SU-DHL-6 (cell line): ENCODE results near the gene ABCD1.

Source experiments
- H2AFZ ChIP-seq: fragments of 200-600 bp; sonication (generic); 2 replicates; pipeline ENCODE4 v1.6.1; 2014; ENCODE audit warnings: low read depth, mild to moderate bottlenecking, moderate library complexity, mixed read lengths, antibody characterized with exemption, low read length; ENCODE audit not compliant: severe bottlenecking
- H3F3A ChIP-seq: fragments of 200-600 bp; shearing (Covaris generic); 2 replicates; pipeline ENCODE4 v1.6.0; 2016; ENCODE audit warnings: antibody characterized with exemption, mild to moderate bottlenecking; ENCODE audit not compliant: insufficient read depth
- H3K27ac ChIP-seq: fragments of 200-600 bp; sonication (generic); 2 replicates; pipeline ENCODE4 v1.5.1; 2016; ENCODE audit warnings: low read depth, mild to moderate bottlenecking, low read length, moderate library complexity, mixed read lengths
- H3K27me3 ChIP-seq: fragments of 200-600 bp; sonication (generic), shearing (Covaris generic); 2 replicates; pipeline ENCODE4 v1.6.0; 2014; ENCODE audit warnings: mild to moderate bottlenecking, low read length
- H3K36me3 ChIP-seq: fragments of 200-600 bp; sonication (generic); 2 replicates; pipeline ENCODE4 v1.6.1; 2014; ENCODE audit warnings: mild to moderate bottlenecking, low read length, mixed read lengths
- H3K4me2 ChIP-seq: fragments of 300-600, 200-600 bp; shearing (Covaris generic), sonication (generic); 2 replicates; pipeline ENCODE4 v1.6.0; 2014; ENCODE audit warnings: low read length, low read depth, mild to moderate bottlenecking; ENCODE audit not compliant: poor library complexity, severe bottlenecking
- H3K4me3 ChIP-seq: fragments of 200-600 bp; sonication (generic); 2 replicates; pipeline ENCODE4 v1.5.1; 2014; ENCODE audit warnings: antibody characterized with exemption, low read length, mild to moderate bottlenecking, mixed read lengths; ENCODE audit not compliant: insufficient read depth, poor library complexity, severe bottlenecking
- H3K79me2 ChIP-seq: fragments of 200-600 bp; sonication (generic); 2 replicates; pipeline ENCODE4 v1.6.1; 2014; ENCODE audit warnings: mild to moderate bottlenecking, low read length, moderate library complexity; ENCODE audit not compliant: insufficient read depth
- H3K9ac ChIP-seq: fragments of 200-600 bp; sonication (generic); 2 replicates; pipeline ENCODE4 v1.7.0; 2014; ENCODE audit warnings: mild to moderate bottlenecking, low read length
- H3K9me2 ChIP-seq: fragments of 200-600 bp; sonication (generic); replicated peaks from 2 replicates; pipeline ENCODE4 v1.6.1; 2014; ENCODE audit warnings: low read length; ENCODE audit not compliant: insufficient read depth
- H3K9me3 ChIP-seq: fragments of 200-600 bp; sonication (generic); 2 replicates; pipeline ENCODE4 v1.6.1; 2014; ENCODE audit warnings: low read length, mixed read lengths; ENCODE audit not compliant: insufficient read depth
- H4K20me1 ChIP-seq: fragments of 200-600 bp; sonication (generic); 2 replicates; pipeline ENCODE4 v1.6.1; 2014; ENCODE audit warnings: low read depth, mild to moderate bottlenecking, antibody characterized with exemption, low read length, moderate library complexity, mixed read lengths
- EZH2phosphoT487 ChIP-seq: fragments of 200-600 bp; sonication (generic), shearing (Covaris generic); conservative IDR thresholded peaks from 2 replicates; pipeline ENCODE4 v1.6.1; 2018; ENCODE audit warnings: mild to moderate bottlenecking, antibody characterized with exemption, low read length, moderate library complexity, mixed read lengths
- TF ChIP-seq, protein P1 (sequence below): fragments of 200-600 bp; sonication (generic); IDR thresholded peaks from one replicate; pipeline ENCODE4 v1.5.1; 2017; ENCODE audit warnings: antibody characterized with exemption, mild to moderate bottlenecking, low read length, moderate library complexity; ENCODE audit not compliant: insufficient read depth, poor library complexity, severe bottlenecking

Gene ABCD1

DNA sequence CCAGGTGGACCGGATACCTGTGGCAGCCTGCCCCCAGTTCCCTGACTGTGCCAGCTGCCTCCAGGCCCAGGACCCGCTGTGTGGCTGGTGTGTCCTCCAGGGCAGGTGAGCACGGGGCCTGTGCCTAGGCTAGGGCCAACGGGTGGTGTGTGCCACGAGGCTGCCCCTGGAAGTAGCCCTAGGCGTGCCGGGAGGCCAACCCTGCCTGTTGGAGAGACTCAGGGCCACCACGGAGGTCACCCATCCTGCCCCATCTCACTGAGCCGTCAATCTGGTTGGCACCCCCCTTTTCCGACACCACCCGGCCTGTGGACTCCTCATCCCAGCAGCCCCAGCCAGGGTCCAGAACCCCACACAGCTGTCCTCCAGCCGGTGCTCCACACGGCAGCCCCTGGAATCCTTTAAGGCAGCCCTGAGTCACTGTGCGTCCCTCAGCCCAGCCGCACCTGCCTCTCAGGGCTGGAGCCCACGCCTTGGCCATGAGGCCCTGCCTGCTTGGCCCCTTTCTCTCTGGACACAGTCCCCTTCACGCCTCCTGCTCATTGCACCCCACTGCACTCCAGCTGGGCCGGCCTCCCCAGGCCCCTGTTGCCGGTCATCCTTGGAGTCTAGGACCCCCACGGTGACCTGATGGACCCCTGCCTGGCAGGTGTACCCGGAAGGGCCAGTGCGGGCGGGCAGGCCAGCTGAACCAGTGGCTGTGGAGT is 44.7 kb downstream of the ABCD1 start:
- H4K20me1 ChIP-seq, result no peaks in the 10 kb centered on the region
- no peaks in the 10 kb centered on the region for H3K36me3 ChIP-seq
- no peak overlapping the region for H3K4me2 ChIP-seq
- H3F3A ChIP-seq, result no peaks in the 10 kb centered on the region
- H3K27me3 ChIP-seq, result no peaks in the 10 kb centered on the region
- TF ChIP-seq EZH2phosphoT487, result no peak
- TF ChIP-seq, protein P1, sequence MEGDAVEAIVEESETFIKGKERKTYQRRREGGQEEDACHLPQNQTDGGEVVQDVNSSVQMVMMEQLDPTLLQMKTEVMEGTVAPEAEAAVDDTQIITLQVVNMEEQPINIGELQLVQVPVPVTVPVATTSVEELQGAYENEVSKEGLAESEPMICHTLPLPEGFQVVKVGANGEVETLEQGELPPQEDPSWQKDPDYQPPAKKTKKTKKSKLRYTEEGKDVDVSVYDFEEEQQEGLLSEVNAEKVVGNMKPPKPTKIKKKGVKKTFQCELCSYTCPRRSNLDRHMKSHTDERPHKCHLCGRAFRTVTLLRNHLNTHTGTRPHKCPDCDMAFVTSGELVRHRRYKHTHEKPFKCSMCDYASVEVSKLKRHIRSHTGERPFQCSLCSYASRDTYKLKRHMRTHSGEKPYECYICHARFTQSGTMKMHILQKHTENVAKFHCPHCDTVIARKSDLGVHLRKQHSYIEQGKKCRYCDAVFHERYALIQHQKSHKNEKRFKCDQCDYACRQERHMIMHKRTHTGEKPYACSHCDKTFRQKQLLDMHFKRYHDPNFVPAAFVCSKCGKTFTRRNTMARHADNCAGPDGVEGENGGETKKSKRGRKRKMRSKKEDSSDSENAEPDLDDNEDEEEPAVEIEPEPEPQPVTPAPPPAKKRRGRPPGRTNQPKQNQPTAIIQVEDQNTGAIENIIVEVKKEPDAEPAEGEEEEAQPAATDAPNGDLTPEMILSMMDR, result no peak
- no peaks in the 10 kb centered on the region for H3K9me2 ChIP-seq
- no peak overlapping the region for H3K27ac ChIP-seq
- no peak overlapping the region for H2AFZ ChIP-seq
- no peak overlapping the region for H3K9ac ChIP-seq
- no peak overlapping the region for H3K4me3 ChIP-seq
- H3K9me3 ChIP-seq, result no peaks in the 10 kb centered on the region
- H3K79me2 ChIP-seq, result no peaks in the 10 kb centered on the region

DNA sequence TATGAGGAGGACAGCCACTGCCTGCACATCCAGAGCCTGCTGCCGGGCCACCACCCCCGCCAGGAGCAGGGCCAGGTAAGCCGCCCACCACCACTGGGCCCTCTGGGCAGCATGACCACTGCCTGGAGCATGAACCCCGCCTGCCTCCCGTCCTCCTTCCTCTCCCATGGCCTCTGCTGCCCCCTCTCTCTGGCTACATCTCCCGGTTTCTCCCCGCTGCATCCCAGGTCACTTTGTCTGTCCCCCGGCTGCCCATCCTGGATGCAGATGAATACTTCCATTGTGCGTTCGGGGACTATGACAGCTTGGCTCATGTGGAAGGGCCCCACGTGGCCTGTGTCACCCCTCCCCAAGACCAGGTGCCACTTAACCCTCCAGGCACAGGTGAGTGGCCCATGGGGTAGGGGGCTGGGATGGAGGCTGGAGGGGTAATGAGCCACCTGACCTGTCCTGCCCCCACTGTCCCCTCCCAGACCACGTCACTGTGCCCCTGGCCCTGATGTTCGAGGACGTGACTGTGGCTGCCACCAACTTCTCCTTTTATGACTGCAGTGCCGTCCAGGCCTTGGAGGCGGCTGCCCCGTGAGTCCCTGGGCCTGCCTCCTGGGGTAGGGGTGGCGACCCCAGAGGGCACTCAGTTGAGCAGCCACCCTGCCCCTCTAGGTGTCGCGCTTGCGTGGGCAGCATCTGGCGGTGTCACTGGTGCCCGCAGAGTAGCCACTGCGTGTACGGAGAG is 45.4 kb downstream of the ABCD1 start:
- Histone ChIP-seq H3K79me2 (no peaks in the 10 kb centered on the region), H3K9ac (no peak overlapping the region), H3K27me3 (no peaks in the 10 kb centered on the region), H3K36me3 (no peaks in the 10 kb centered on the region), H3F3A (no peaks in the 10 kb centered on the region), H4K20me1 (no peaks in the 10 kb centered on the region), H2AFZ (no peak overlapping the region), H3K4me2 (no peak overlapping the region), H3K4me3 (no peak overlapping the region), H3K27ac (no peak overlapping the region), H3K9me2 (no peaks in the 10 kb centered on the region), H3K9me3 (no peaks in the 10 kb centered on the region)
- TF ChIP-seq, protein P1, result no peak
- TF ChIP-seq EZH2phosphoT487, result no peak

DNA sequence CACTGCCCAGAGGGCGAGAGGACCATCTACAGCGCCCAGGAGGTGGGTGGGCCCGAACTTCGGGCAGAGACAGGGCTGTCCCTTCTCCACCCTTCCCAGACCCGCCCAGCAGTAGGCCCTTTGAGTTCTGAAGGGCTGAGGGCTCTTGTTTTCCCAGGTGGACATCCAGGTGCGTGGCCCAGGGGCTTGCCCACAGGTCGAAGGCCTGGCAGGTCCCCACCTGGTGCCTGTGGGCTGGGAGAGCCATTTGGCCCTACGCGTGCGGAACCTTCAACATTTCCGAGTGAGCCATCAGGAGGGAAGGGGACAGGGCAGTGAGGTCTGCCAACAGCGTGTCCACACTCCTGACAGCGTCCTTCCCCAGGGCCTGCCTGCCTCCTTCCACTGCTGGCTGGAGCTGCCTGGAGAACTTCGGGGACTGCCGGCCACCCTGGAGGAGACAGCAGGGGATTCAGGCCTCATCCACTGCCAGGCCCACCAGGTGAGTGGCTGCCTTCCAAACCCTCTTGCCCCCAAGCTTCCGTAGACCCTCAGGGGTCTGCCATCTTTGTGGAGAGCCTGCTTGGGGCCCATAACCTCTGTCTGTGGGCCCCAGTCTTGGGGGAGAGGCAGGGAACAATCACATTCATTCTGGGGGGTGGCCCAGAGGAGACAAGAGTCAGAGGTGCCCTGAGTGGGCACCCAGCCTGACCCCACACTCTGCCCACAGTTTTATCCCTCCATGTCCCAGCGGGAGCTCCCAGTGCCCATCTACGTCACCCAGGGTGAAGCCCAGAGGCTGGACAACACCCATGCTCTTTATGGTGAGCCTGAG is 46.2 kb downstream of the ABCD1 start:
- Histone ChIP-seq H2AFZ (no peak overlapping the region), H3K9me2 (no peaks in the 10 kb centered on the region), H3K9me3 (no peaks in the 10 kb centered on the region), H3K36me3 (no peaks in the 10 kb centered on the region), H3K4me3 (no peak overlapping the region), H3K27ac (no peak overlapping the region), H3K9ac (no peak overlapping the region), H3K4me2 (no peak overlapping the region), H4K20me1 (no peaks in the 10 kb centered on the region), H3K79me2 (no peaks in the 10 kb centered on the region), H3F3A (no peaks in the 10 kb centered on the region), H3K27me3 (no peaks in the 10 kb centered on the region)
- TF ChIP-seq, protein P1, result no peak
- no peak for TF ChIP-seq EZH2phosphoT487
